Measurements from ENCODE around the gene GRIA1.

GRIA1 gene

GRCh38 chr5:153511622-153512021, 21.2 kb downstream of the GRIA1 start:
- TF ChIP-seq EGR1 (IDR thresholded peaks at IDR 0.05): no peak
- TF ChIP-seq TCF12 (IDR thresholded peaks at IDR 0.05; ENCODE audit: low read depth): no peak
- TF ChIP-seq FOXM1 (IDR thresholded peaks at IDR 0.05; ENCODE audit: borderline replicate concordance, low read depth): no peak
- no peak for TF ChIP-seq TEAD4 (IDR thresholded peaks at IDR 0.05)
- TF ChIP-seq REST (IDR thresholded peaks at IDR 0.05; ENCODE audit: low read depth): no peak
- TF ChIP-seq USF1 (IDR thresholded peaks at IDR 0.05): no peak
- TF ChIP-seq RAD21 (IDR thresholded peaks at IDR 0.05; ENCODE audit: low read depth): no peak
- TF ChIP-seq TAF1 (IDR thresholded peaks at IDR 0.05; ENCODE audit: low read depth): no peak
- no peak for TF ChIP-seq CEBPB (IDR thresholded peaks at IDR 0.05)
- no peak for TF ChIP-seq CREB1 (IDR thresholded peaks at IDR 0.05; ENCODE audit: low read depth)
- no peak for TF ChIP-seq ZBTB7A (IDR thresholded peaks at IDR 0.05; ENCODE audit: low read depth)
- no peak for TF ChIP-seq NFIC (IDR thresholded peaks at IDR 0.05)
- TF ChIP-seq MAX (IDR thresholded peaks at IDR 0.05): no peak
- no peak for TF ChIP-seq EP300 (IDR thresholded peaks at IDR 0.05; ENCODE audit: borderline replicate concordance)
- no peak for TF ChIP-seq YY1 (IDR thresholded peaks at IDR 0.05; ENCODE audit: low read depth)

- no peak for TF ChIP-seq CREB1 (IDR thresholded peaks at IDR 0.05; ENCODE audit: low read depth)
- no peak for TF ChIP-seq CEBPB (IDR thresholded peaks at IDR 0.05)
- TF ChIP-seq REST (IDR thresholded peaks at IDR 0.05; ENCODE audit: low read depth): no peak
- TF ChIP-seq RAD21 (IDR thresholded peaks at IDR 0.05; ENCODE audit: low read depth): no peak
- no peak for TF ChIP-seq USF1 (IDR thresholded peaks at IDR 0.05)
- no peak for TF ChIP-seq EP300 (IDR thresholded peaks at IDR 0.05; ENCODE audit: borderline replicate concordance)
- TF ChIP-seq NFIC (IDR thresholded peaks at IDR 0.05): no peak
- no peak for TF ChIP-seq YY1 (IDR thresholded peaks at IDR 0.05; ENCODE audit: low read depth)
- no peak for TF ChIP-seq ZBTB7A (IDR thresholded peaks at IDR 0.05; ENCODE audit: low read depth)
- TF ChIP-seq TCF12 (IDR thresholded peaks at IDR 0.05; ENCODE audit: low read depth): no peak
- TF ChIP-seq TEAD4 (IDR thresholded peaks at IDR 0.05): no peak
- no peak for TF ChIP-seq EGR1 (IDR thresholded peaks at IDR 0.05)
- no peak for TF ChIP-seq MAX (IDR thresholded peaks at IDR 0.05)
- TF ChIP-seq FOXM1 (IDR thresholded peaks at IDR 0.05; ENCODE audit: borderline replicate concordance, low read depth): no peak
- TF ChIP-seq TAF1 (IDR thresholded peaks at IDR 0.05; ENCODE audit: low read depth): no peak
Measured at GRCh38 chr5:153513156-153513555, 22.7 kb downstream of the GRIA1 start.

GRCh38 chr5:153515301-153515700, 24.8 kb downstream of the GRIA1 start:
- TF ChIP-seq CEBPB (IDR thresholded peaks at IDR 0.05) (no peak), FOXM1 (IDR thresholded peaks at IDR 0.05; ENCODE audit: borderline replicate concordance, low read depth) (no peak), YY1 (IDR thresholded peaks at IDR 0.05; ENCODE audit: low read depth) (no peak), TAF1 (IDR thresholded peaks at IDR 0.05; ENCODE audit: low read depth) (no peak), CREB1 (IDR thresholded peaks at IDR 0.05; ENCODE audit: low read depth) (no peak), MAX (IDR thresholded peaks at IDR 0.05) (no peak), EGR1 (IDR thresholded peaks at IDR 0.05) (no peak), USF1 (IDR thresholded peaks at IDR 0.05) (no peak), TEAD4 (IDR thresholded peaks at IDR 0.05) (no peak), REST (IDR thresholded peaks at IDR 0.05; ENCODE audit: low read depth) (no peak), RAD21 (IDR thresholded peaks at IDR 0.05; ENCODE audit: low read depth) (no peak), TCF12 (IDR thresholded peaks at IDR 0.05; ENCODE audit: low read depth) (no peak), ZBTB7A (IDR thresholded peaks at IDR 0.05; ENCODE audit: low read depth) (no peak), EP300 (IDR thresholded peaks at IDR 0.05; ENCODE audit: borderline replicate concordance) (no peak), NFIC (IDR thresholded peaks at IDR 0.05) (no peak)
